ENCODE measurements around the gene CZIB. TPM values are rescaled to one million over a fixed set of nuclear protein-coding genes. Genes with fewer than 3 reads are reported as not detected.
A peak's percentile ranks its signal among the peaks of the same experiment; 100 is the strongest.

CZIB gene
- 10 to 100 TPM; 78.9 to 81.9 (median 80.6) TPM for total RNA-seq

GRCh38 chr1:53220171-53220961, at the start of gene CZIB:
Gene CZIB, minus strand, starts transcription at chr1:53220634. Its CDS starts 59 bp downstream, at chr1:53220575.
- H3K9me3 ChIP-seq: no peaks in the 10 kb centered on the region
- peak; percentile 89 to 95 for DNase-seq
- no peaks in the 10 kb centered on the region for H3K27me3 ChIP-seq
- H3K27ac ChIP-seq: peak within 1 kb of the TSS; percentile 92 to 95
- H3K4me3 ChIP-seq: peak within 1 kb of the TSS; percentile 52 to 91
- intact Hi-C loops (cut with DNase I; ENCODE audit: low total_unique reads): no loop called here
- TF ChIP-seq CTCF (IDR thresholded peaks at IDR 0.05) (peak in 1 of 4 experiments; percentile 17), POLR2A (IDR thresholded peaks at IDR 0.05) (peak; percentile 79 to 95)
- no peaks in the 10 kb centered on the region for H3K4me1 ChIP-seq
- H3K36me3 ChIP-seq: no peaks in the 10 kb centered on the region

GRCh38 chr1:53270107-53270506, 49.7 kb upstream of the CZIB start:
- H3K36me3 ChIP-seq: no peaks in the 10 kb centered on the region
- no peak for TF ChIP-seq CTCF (IDR thresholded peaks at IDR 0.05)
- TF ChIP-seq POLR2A (IDR thresholded peaks at IDR 0.05): no peak
- no peaks in the 10 kb centered on the region for H3K27me3 ChIP-seq
- no peak for DNase-seq
- H3K4me3 ChIP-seq: no peak overlapping the region
- no peaks in the 10 kb centered on the region for H3K9me3 ChIP-seq
- intact Hi-C loops (cut with DNase I; ENCODE audit: low total_unique reads): no loop called here
- H3K27ac ChIP-seq: no peak overlapping the region
- no peaks in the 10 kb centered on the region for H3K4me1 ChIP-seq

GRCh38 chr1:53267761-53268160, 47.3 kb upstream of the CZIB start:
- no peak for DNase-seq
- Histone ChIP-seq H3K4me1 (no peaks in the 10 kb centered on the region), H3K9me3 (no peaks in the 10 kb centered on the region), H3K36me3 (no peaks in the 10 kb centered on the region), H3K4me3 (no peak overlapping the region), H3K27me3 (no peaks in the 10 kb centered on the region), H3K27ac (no peak overlapping the region)
- TF ChIP-seq POLR2A (IDR thresholded peaks at IDR 0.05) (no peak), CTCF (IDR thresholded peaks at IDR 0.05) (no peak)
- intact Hi-C loops (cut with DNase I; ENCODE audit: low total_unique reads): no loop called here

- Histone ChIP-seq H3K36me3 (no peaks in the 10 kb centered on the region), H3K4me1 (no peaks in the 10 kb centered on the region), H3K9me3 (no peaks in the 10 kb centered on the region), H3K4me3 (no peak overlapping the region), H3K27ac (no peak overlapping the region), H3K27me3 (no peaks in the 10 kb centered on the region)
- intact Hi-C loops (cut with DNase I; ENCODE audit: low total_unique reads): no loop called here
- no peak for TF ChIP-seq CTCF (IDR thresholded peaks at IDR 0.05)
- no peak for TF ChIP-seq POLR2A (IDR thresholded peaks at IDR 0.05)
- DNase-seq: no peak
These were observed 45.6 kb upstream of the CZIB start for GRCh38 chr1:53266038-53266437.

GRCh38 chr1:53265581-53265980, 45.1 kb upstream of the CZIB start:
- TF ChIP-seq POLR2A (IDR thresholded peaks at IDR 0.05) (no peak), CTCF (IDR thresholded peaks at IDR 0.05) (no peak)
- DNase-seq: no peak
- Histone ChIP-seq H3K27me3 (no peaks in the 10 kb centered on the region), H3K27ac (no peak overlapping the region), H3K9me3 (no peaks in the 10 kb centered on the region), H3K4me3 (no peak overlapping the region), H3K4me1 (no peaks in the 10 kb centered on the region), H3K36me3 (no peaks in the 10 kb centered on the region)
- intact Hi-C loops (cut with DNase I; ENCODE audit: low total_unique reads): no loop called here
